ENCODE data around the gene TMEM267.

The TMEM267 gene

GRCh38 chr5:43416803-43417394 is 66.8 kb downstream of the TMEM267 start:
- DNase-seq (ENCODE audit: low read depth), result no peak
- H3K4me3 ChIP-seq (ENCODE audit: low read depth, low read length), result no peak overlapping the region

GRCh38 chr5:43415935-43416802 is 67.5 kb downstream of the TMEM267 start:
- no peak overlapping the region for H3K4me3 ChIP-seq (ENCODE audit: low read depth, low read length)
- TF ChIP-seq CTCF (conservative IDR thresholded peaks at IDR 0.05; ENCODE audit: low read depth, low read length), result no peak
- DNase-seq (ENCODE audit: low read depth), result no peak

More at GRCh38 chr5:43416803-43417394, 66.8 kb downstream of the TMEM267 start:
- TF ChIP-seq CTCF (conservative IDR thresholded peaks at IDR 0.05; ENCODE audit: low read depth, low read length), result no peak

GRCh38 chr5:43413966-43414365 is 69.7 kb downstream of the TMEM267 start:
- TF ChIP-seq CTCF (conservative IDR thresholded peaks at IDR 0.05; ENCODE audit: low read depth, low read length), result no peak
- DNase-seq (ENCODE audit: low read depth), result no peak
- H3K4me3 ChIP-seq (ENCODE audit: low read depth, low read length), result no peak overlapping the region

GRCh38 chr5:43412644-43413043 is 71.0 kb downstream of the TMEM267 start:
- no peak overlapping the region for H3K4me3 ChIP-seq (ENCODE audit: low read depth, low read length)
- DNase-seq (ENCODE audit: low read depth), result no peak
- TF ChIP-seq CTCF (conservative IDR thresholded peaks at IDR 0.05; ENCODE audit: low read depth, low read length), result no peak

GRCh38 chr5:43412156-43412555 is 71.5 kb downstream of the TMEM267 start, which contains the start of gene CCL28:
CCL28 (minus strand) TSS chr5:43412391; CDS start chr5:43412316, 75 bp downstream.
- H3K4me3 ChIP-seq (ENCODE audit: low read depth, low read length), result no peak within 1 kb of the TSS
- TF ChIP-seq CTCF (conservative IDR thresholded peaks at IDR 0.05; ENCODE audit: low read depth, low read length), result no peak
- no peak for DNase-seq (ENCODE audit: low read depth)

- no peak for DNase-seq (ENCODE audit: low read depth)
- TF ChIP-seq CTCF (conservative IDR thresholded peaks at IDR 0.05; ENCODE audit: low read depth, low read length), result no peak
- no peak overlapping the region for H3K4me3 ChIP-seq (ENCODE audit: low read depth, low read length)
These were observed 72.2 kb downstream of the TMEM267 start for GRCh38 chr5:43411495-43411894.

Data from choroid plexus epithelial cell (primary cell).